ENCODE results near the gene GPC5. TPM values are rescaled to one million over a fixed set of nuclear protein-coding genes. Genes with fewer than 3 reads are reported as not detected.

Gene GPC5
- polyA plus RNA-seq, 1 experiment = not detected

- CTCF ChIA-PET = no interaction called here
- POLR2A ChIA-PET = no interaction called here
These were observed 723.9 kb downstream of the GPC5 start for GRCh38 chr13:92122186-92122853.

GRCh38 chr13:92126399-92126798, 728.0 kb downstream of the GPC5 start:
- DNase-seq (ENCODE audit: low read depth) = no peak
- no peaks in the 10 kb centered on the region for H3K36me3 ChIP-seq (ENCODE audit: control insufficient read depth, insufficient read depth, low read length)
- CTCF ChIA-PET = no interaction called here
- no peak overlapping the region for H3K4me3 ChIP-seq (ENCODE audit: low read depth, low read length)
- POLR2A ChIA-PET = no interaction called here
- H3K27me3 ChIP-seq (ENCODE audit: control insufficient read depth, insufficient read depth, low read length) = no peaks in the 10 kb centered on the region
- TF ChIP-seq CTCF (IDR thresholded peaks at IDR 0.05; ENCODE audit: insufficient read depth, low read depth, low read length) = no peak

More at GRCh38 chr13:92122186-92122853, 723.9 kb downstream of the GPC5 start:
- DNase-seq (ENCODE audit: low read depth) = no peak
- no peaks in the 10 kb centered on the region for H3K36me3 ChIP-seq (ENCODE audit: control insufficient read depth, insufficient read depth, low read length)
- TF ChIP-seq CTCF (IDR thresholded peaks at IDR 0.05; ENCODE audit: insufficient read depth, low read depth, low read length) = no peak
- H3K27me3 ChIP-seq (ENCODE audit: control insufficient read depth, insufficient read depth, low read length) = no peaks in the 10 kb centered on the region
- no peak overlapping the region for H3K4me3 ChIP-seq (ENCODE audit: low read depth, low read length)

- no peak for TF ChIP-seq CTCF (IDR thresholded peaks at IDR 0.05; ENCODE audit: insufficient read depth, low read depth, low read length)
- Histone ChIP-seq H3K36me3 (ENCODE audit: control insufficient read depth, insufficient read depth, low read length) (no peaks in the 10 kb centered on the region), H3K27me3 (ENCODE audit: control insufficient read depth, insufficient read depth, low read length) (no peaks in the 10 kb centered on the region), H3K4me3 (ENCODE audit: low read depth, low read length) (no peak overlapping the region)
- ChIA-PET CTCF (no interaction called here), POLR2A (no interaction called here)
- DNase-seq (ENCODE audit: low read depth) = no peak
These were observed 737.1 kb downstream of the GPC5 start for GRCh38 chr13:92135509-92135908.

- POLR2A ChIA-PET = no interaction called here
- Histone ChIP-seq H3K27me3 (ENCODE audit: control insufficient read depth, insufficient read depth, low read length) (no peaks in the 10 kb centered on the region), H3K4me3 (ENCODE audit: low read depth, low read length) (no peak overlapping the region), H3K36me3 (ENCODE audit: control insufficient read depth, insufficient read depth, low read length) (no peaks in the 10 kb centered on the region)
- no peak for TF ChIP-seq CTCF (IDR thresholded peaks at IDR 0.05; ENCODE audit: insufficient read depth, low read depth, low read length)
- CTCF ChIA-PET = no interaction called here
- no peak for DNase-seq (ENCODE audit: low read depth)
These were observed 738.2 kb downstream of the GPC5 start for GRCh38 chr13:92136449-92137155.

- CTCF ChIA-PET = no interaction called here
These were observed 739.1 kb downstream of the GPC5 start for GRCh38 chr13:92137520-92137919.

More at GRCh38 chr13:92137520-92137919, 739.1 kb downstream of the GPC5 start:
- H3K4me3 ChIP-seq (ENCODE audit: low read depth, low read length) = no peak overlapping the region
- no peaks in the 10 kb centered on the region for H3K27me3 ChIP-seq (ENCODE audit: control insufficient read depth, insufficient read depth, low read length)
- no peak for DNase-seq (ENCODE audit: low read depth)
- no peaks in the 10 kb centered on the region for H3K36me3 ChIP-seq (ENCODE audit: control insufficient read depth, insufficient read depth, low read length)
- POLR2A ChIA-PET = no interaction called here
- no peak for TF ChIP-seq CTCF (IDR thresholded peaks at IDR 0.05; ENCODE audit: insufficient read depth, low read depth, low read length)
